Progenitor cell of endocrine pancreas (in vitro differentiated cells): ENCODE results near the gene CARS1. TPM values are rescaled to one million over a fixed set of nuclear protein-coding genes. Genes with fewer than 3 reads are reported as not detected.
"Not testable (repeated sequence)": the region's sequence is repeated elsewhere in the genome, so short reads cannot be mapped to it uniquely, and the experiment has no call there.

Experiments
- DNase-seq: peaks from one replicate; pipeline ENCODE4 v3.0.0; 2021; ENCODE audit warnings: low spot score; ENCODE audit not compliant: unreplicated experiment
- H3K27ac Mint-ChIP-seq: 2 replicates; pipeline ENCODE4 v1.8.0; 2021; ENCODE audit warnings: mild to moderate bottlenecking, moderate library complexity, mixed read lengths
- H3K27me3 Mint-ChIP-seq: 2 replicates; pipeline ENCODE4 v1.8.0; 2021; ENCODE audit warnings: mixed read lengths
- H3K36me3 Mint-ChIP-seq: 2 replicates; pipeline ENCODE4 v1.8.0; 2022; ENCODE audit warnings: mixed read lengths; ENCODE audit not compliant: insufficient read depth
- H3K4me1 Mint-ChIP-seq: 2 replicates; pipeline ENCODE4 v1.8.0; 2021; ENCODE audit warnings: low read depth, mixed read lengths
- H3K4me3 Mint-ChIP-seq: 2 replicates; pipeline ENCODE4 v1.8.0; 2021; ENCODE audit warnings: low read depth, mild to moderate bottlenecking, moderate library complexity, mixed read lengths
- H3K9me3 Mint-ChIP-seq: 2 replicates; pipeline ENCODE4 v1.8.0; 2021; ENCODE audit warnings: low read depth, mixed read lengths
- total RNA-seq: library from RNA; stranded (reverse); gene quantifications from 2 replicates; pipeline ENCODE4 v1.2.1, GENCODE V29; 2021
- TF ChIP-seq, protein P1 (sequence below): fragments of 200-600 bp; sonication (generic); IDR thresholded peaks from one replicate; pipeline ENCODE4 v1.5.0; 2021; ENCODE audit warnings: antibody characterized with exemption, mild to moderate bottlenecking; ENCODE audit not compliant: unreplicated experiment

CARS1 gene
- total RNA-seq, 1 donor from 2014 or later = 56.4 TPM

- H3K36me3 Mint-ChIP-seq, H3K27ac Mint-ChIP-seq, H3K9me3 Mint-ChIP-seq, H3K4me1 Mint-ChIP-seq, H3K4me3 Mint-ChIP-seq, DNase-seq, H3K27me3 Mint-ChIP-seq: not testable (repeated sequence)
Observed at GRCh38 chr11:3063432-3063831, 6.2 kb upstream of the CARS1 start.

- Mint-ChIP-seq H3K4me3 (no peak overlapping the region), H3K9me3 (no peaks in the 10 kb centered on the region), H3K36me3 (no peaks in the 10 kb centered on the region), H3K27me3 (no peaks in the 10 kb centered on the region), H3K27ac (no peak overlapping the region), H3K4me1 (peaks cover 6% of the 10 kb centered on the region)
- TF ChIP-seq, protein P1, sequence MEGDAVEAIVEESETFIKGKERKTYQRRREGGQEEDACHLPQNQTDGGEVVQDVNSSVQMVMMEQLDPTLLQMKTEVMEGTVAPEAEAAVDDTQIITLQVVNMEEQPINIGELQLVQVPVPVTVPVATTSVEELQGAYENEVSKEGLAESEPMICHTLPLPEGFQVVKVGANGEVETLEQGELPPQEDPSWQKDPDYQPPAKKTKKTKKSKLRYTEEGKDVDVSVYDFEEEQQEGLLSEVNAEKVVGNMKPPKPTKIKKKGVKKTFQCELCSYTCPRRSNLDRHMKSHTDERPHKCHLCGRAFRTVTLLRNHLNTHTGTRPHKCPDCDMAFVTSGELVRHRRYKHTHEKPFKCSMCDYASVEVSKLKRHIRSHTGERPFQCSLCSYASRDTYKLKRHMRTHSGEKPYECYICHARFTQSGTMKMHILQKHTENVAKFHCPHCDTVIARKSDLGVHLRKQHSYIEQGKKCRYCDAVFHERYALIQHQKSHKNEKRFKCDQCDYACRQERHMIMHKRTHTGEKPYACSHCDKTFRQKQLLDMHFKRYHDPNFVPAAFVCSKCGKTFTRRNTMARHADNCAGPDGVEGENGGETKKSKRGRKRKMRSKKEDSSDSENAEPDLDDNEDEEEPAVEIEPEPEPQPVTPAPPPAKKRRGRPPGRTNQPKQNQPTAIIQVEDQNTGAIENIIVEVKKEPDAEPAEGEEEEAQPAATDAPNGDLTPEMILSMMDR = no peak
- no peak for DNase-seq
Observed at GRCh38 chr11:3060436-3061025, 3.3 kb upstream of the CARS1 start.

GRCh38 chr11:3058753-3059664 is 1.8 kb upstream of the CARS1 start:
- no peak for DNase-seq
- H3K27me3 Mint-ChIP-seq = no peaks in the 10 kb centered on the region
- TF ChIP-seq, protein P1 = no peak
- H3K27ac Mint-ChIP-seq = no peak overlapping the region
- no peaks in the 10 kb centered on the region for H3K9me3 Mint-ChIP-seq
- H3K4me1 Mint-ChIP-seq = peaks cover 6% of the 10 kb centered on the region
- peak overlapping the region; percentile 54 for H3K4me3 Mint-ChIP-seq
- peaks cover 3% of the 10 kb centered on the region for H3K36me3 Mint-ChIP-seq

GRCh38 chr11:3056296-3057068 is 741 bp downstream of the CARS1 start:
- H3K9me3 Mint-ChIP-seq = no peaks in the 10 kb centered on the region
- peaks cover 6% of the 10 kb centered on the region for H3K4me1 Mint-ChIP-seq
- H3K27ac Mint-ChIP-seq = peak overlapping the region; percentile 83
- H3K4me3 Mint-ChIP-seq = peak overlapping the region; percentile 92
- H3K27me3 Mint-ChIP-seq = no peaks in the 10 kb centered on the region
- no peak for DNase-seq
- H3K36me3 Mint-ChIP-seq = peaks cover 5% of the 10 kb centered on the region
- TF ChIP-seq, protein P1 = no peak

- TF ChIP-seq, protein P1 = no peak
- no peak for DNase-seq
- Mint-ChIP-seq H3K36me3 (peaks cover 5% of the 10 kb centered on the region), H3K27me3 (no peaks in the 10 kb centered on the region), H3K27ac (peak overlapping the region; percentile 41), H3K4me1 (peaks cover 6% of the 10 kb centered on the region), H3K4me3 (peak overlapping the region; percentile 92), H3K9me3 (no peaks in the 10 kb centered on the region)
Observed at GRCh38 chr11:3055891-3056290, 1.3 kb downstream of the CARS1 start.
